Measurements from ENCODE around the gene TCF7L2.

DNA sequence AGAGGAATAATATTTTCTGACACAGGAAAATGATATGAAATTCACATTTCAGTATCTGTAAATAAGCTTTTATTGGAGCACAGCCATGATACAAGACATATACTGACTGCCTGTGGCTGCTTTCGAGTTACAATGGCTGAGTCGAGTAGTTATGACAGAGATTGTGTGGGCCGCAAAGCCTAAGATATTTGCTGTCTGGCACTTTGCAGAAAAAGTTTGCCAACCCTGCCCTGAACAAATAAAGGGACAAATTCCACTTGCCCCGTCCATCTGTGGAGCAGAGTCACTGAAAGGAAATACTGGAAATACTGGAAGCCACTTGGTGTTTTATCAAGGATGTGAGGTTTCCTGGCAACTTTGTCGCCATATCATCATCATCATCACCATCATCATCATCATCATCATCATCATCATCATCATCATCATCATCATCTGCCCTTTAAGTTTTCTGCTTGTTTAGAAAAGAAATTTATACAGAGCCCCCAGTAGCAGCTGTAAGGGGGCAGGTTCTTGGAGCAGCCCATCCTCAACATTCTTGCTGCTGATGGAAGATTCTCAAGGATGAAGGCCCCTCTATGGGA is 85.8 kb downstream of the TCF7L2 start:
- TF ChIP-seq, protein P1, sequence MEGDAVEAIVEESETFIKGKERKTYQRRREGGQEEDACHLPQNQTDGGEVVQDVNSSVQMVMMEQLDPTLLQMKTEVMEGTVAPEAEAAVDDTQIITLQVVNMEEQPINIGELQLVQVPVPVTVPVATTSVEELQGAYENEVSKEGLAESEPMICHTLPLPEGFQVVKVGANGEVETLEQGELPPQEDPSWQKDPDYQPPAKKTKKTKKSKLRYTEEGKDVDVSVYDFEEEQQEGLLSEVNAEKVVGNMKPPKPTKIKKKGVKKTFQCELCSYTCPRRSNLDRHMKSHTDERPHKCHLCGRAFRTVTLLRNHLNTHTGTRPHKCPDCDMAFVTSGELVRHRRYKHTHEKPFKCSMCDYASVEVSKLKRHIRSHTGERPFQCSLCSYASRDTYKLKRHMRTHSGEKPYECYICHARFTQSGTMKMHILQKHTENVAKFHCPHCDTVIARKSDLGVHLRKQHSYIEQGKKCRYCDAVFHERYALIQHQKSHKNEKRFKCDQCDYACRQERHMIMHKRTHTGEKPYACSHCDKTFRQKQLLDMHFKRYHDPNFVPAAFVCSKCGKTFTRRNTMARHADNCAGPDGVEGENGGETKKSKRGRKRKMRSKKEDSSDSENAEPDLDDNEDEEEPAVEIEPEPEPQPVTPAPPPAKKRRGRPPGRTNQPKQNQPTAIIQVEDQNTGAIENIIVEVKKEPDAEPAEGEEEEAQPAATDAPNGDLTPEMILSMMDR (conservative IDR thresholded peaks at IDR 0.05; ENCODE audit: low read depth, low read length), result no peak
- no peak for TF ChIP-seq EZH2phosphoT487 (IDR thresholded peaks at IDR 0.05; ENCODE audit: borderline replicate concordance, low read length)

All from PC-3 (cell line).